ENCODE data around the gene ZNF592.

Gene ZNF592

GRCh38 chr15:84846269-84846668 is 97.9 kb downstream of the ZNF592 start:
- no peak for DNase-seq (ENCODE audit: extremely low spot score)
- ChIA-PET CTCF (interaction anchor here (0.6 to 2.1 kb wide), 8 partner anchors 8 to 68 kb away, joined by 3 to 10 read pairs (median 4); no protein-coding TSS in a partner anchor), POLR2A (no interaction called here)
- TF ChIP-seq CTCF (IDR thresholded peaks at IDR 0.05; ENCODE audit: control extremely low read depth, extremely low read depth, low read depth, missing control alignments), result no peak

- no peak for DNase-seq (ENCODE audit: extremely low spot score)
- TF ChIP-seq CTCF (IDR thresholded peaks at IDR 0.05; ENCODE audit: control extremely low read depth, extremely low read depth, low read depth, missing control alignments), result no peak
- POLR2A ChIA-PET, result no interaction called here
- CTCF ChIA-PET, result no interaction called here
Observed at GRCh38 chr15:84847382-84847781, 99.0 kb downstream of the ZNF592 start.

- POLR2A ChIA-PET, result no interaction called here
- DNase-seq (ENCODE audit: extremely low spot score), result no peak
- CTCF ChIA-PET, result interaction anchor here (1.7 kb wide), 1 partner anchor 14 kb away, joined by 3 read pairs; no protein-coding TSS in a partner anchor
- no peak for TF ChIP-seq CTCF (IDR thresholded peaks at IDR 0.05; ENCODE audit: control extremely low read depth, extremely low read depth, low read depth, missing control alignments)
Observed at GRCh38 chr15:84852212-84852611, 103.8 kb downstream of the ZNF592 start.

- TF ChIP-seq CTCF (IDR thresholded peaks at IDR 0.05; ENCODE audit: control extremely low read depth, extremely low read depth, low read depth, missing control alignments), result no peak
- POLR2A ChIA-PET, result no interaction called here
- CTCF ChIA-PET, result interaction anchor here (0.9 to 2.7 kb wide), 4 partner anchors 10 to 284 kb away, joined by 3 to 8 read pairs (median 5); no protein-coding TSS in a partner anchor
- no peak for DNase-seq (ENCODE audit: extremely low spot score)
Observed at GRCh38 chr15:84855136-84855535, 106.7 kb downstream of the ZNF592 start.

GRCh38 chr15:84855765-84856164 is 107.4 kb downstream of the ZNF592 start:
- TF ChIP-seq CTCF (IDR thresholded peaks at IDR 0.05; ENCODE audit: control extremely low read depth, extremely low read depth, low read depth, missing control alignments), result no peak
- CTCF ChIA-PET, result interaction anchor here (2.7 kb wide), 1 partner anchor 10 kb away, joined by 8 read pairs; no protein-coding TSS in a partner anchor

More at GRCh38 chr15:84855765-84856164, 107.4 kb downstream of the ZNF592 start:
- DNase-seq (ENCODE audit: extremely low spot score), result no peak
- POLR2A ChIA-PET, result no interaction called here
